Measurements from ENCODE around the gene TXNDC12. TPM values are rescaled to one million over a fixed set of nuclear protein-coding genes. Genes with fewer than 3 reads are reported as not detected.

Gene TXNDC12
- 64.5 and 75.3 TPM in 2 replicates for total RNA-seq (ENCODE audit: low replicate concordance)

- Histone ChIP-seq H2AFZ (replicated peaks) (peak within 1 kb of the TSS; percentile 54), H3K36me3 (peaks cover 4% of the 10 kb centered on the region), H3K9me3 (ENCODE audit: low read depth) (no peaks in the 10 kb centered on the region), H4K20me1 (ENCODE audit: low read depth) (peaks cover 36% of the 10 kb centered on the region), H3K4me2 (peak within 1 kb of the TSS; percentile 94), H3K27me3 (no peaks in the 10 kb centered on the region), H3K4me1 (peaks cover 20% of the 10 kb centered on the region), H3K9ac (peak within 1 kb of the TSS; percentile 72), H3F3A (ENCODE audit: low read depth) (peaks cover 13% of the 10 kb centered on the region), H3K4me3 (peak within 1 kb of the TSS; percentile 86), H3K79me2 (ENCODE audit: low read depth) (peaks cover 89% of the 10 kb centered on the region), H3K27ac (peak within 1 kb of the TSS; percentile 14)
- Mint-ChIP-seq H3K27ac (peak within 1 kb of the TSS; percentile 99), H3K4me3 (peak within 1 kb of the TSS; percentile 100), H3K4me1 (peaks cover 35% of the 10 kb centered on the region), H3K9me3 (no peaks in the 10 kb centered on the region), H3K36me3 (peaks cover 7% of the 10 kb centered on the region), H3K27me3 (ENCODE audit: insufficient read depth, low read depth) (peaks cover 2% of the 10 kb centered on the region)
- DNase-seq (ENCODE audit: low spot score) = peak; percentile 89
- no peak for TF ChIP-seq CTCF (IDR thresholded peaks at IDR 0.05)
- no peak for TF ChIP-seq EZH2phosphoT487 (IDR thresholded peaks at IDR 0.05)
- no peak for TF ChIP-seq EZH2 (IDR thresholded peaks at IDR 0.05)
These were observed at the start of gene TXNDC12 for GRCh38 chr1:52055066-52055865. TSS of gene TXNDC12 (minus strand) at chr1:52055191. CDS start at chr1:52055096, 95 bp downstream.

- Histone ChIP-seq H3K79me2 (ENCODE audit: low read depth) (no peaks in the 10 kb centered on the region), H3K4me1 (peaks cover 8% of the 10 kb centered on the region), H2AFZ (replicated peaks) (no peak overlapping the region), H3K4me2 (no peak overlapping the region), H3F3A (ENCODE audit: low read depth) (no peaks in the 10 kb centered on the region), H3K9me3 (ENCODE audit: low read depth) (no peaks in the 10 kb centered on the region), H3K4me3 (no peak overlapping the region), H3K27ac (no peak overlapping the region), H3K36me3 (no peaks in the 10 kb centered on the region), H4K20me1 (ENCODE audit: low read depth) (no peaks in the 10 kb centered on the region), H3K27me3 (no peaks in the 10 kb centered on the region), H3K9ac (no peak overlapping the region)
- Mint-ChIP-seq H3K36me3 (no peaks in the 10 kb centered on the region), H3K4me3 (no peak overlapping the region), H3K27me3 (ENCODE audit: insufficient read depth, low read depth) (peaks cover 2% of the 10 kb centered on the region), H3K27ac (no peak overlapping the region), H3K4me1 (peaks cover 18% of the 10 kb centered on the region), H3K9me3 (no peaks in the 10 kb centered on the region)
- TF ChIP-seq EZH2phosphoT487 (IDR thresholded peaks at IDR 0.05) = no peak
- no peak for TF ChIP-seq EZH2 (IDR thresholded peaks at IDR 0.05)
- TF ChIP-seq CTCF (IDR thresholded peaks at IDR 0.05) = no peak
- DNase-seq (ENCODE audit: low spot score) = no peak
These were observed 47.5 kb upstream of the TXNDC12 start for GRCh38 chr1:52102336-52103013.

- DNase-seq (ENCODE audit: low spot score) = peak; percentile 87
- Mint-ChIP-seq H3K27ac (peak overlapping the region; percentile 17), H3K27me3 (ENCODE audit: insufficient read depth, low read depth) (peaks cover 2% of the 10 kb centered on the region), H3K4me1 (peaks cover 20% of the 10 kb centered on the region), H3K36me3 (peaks cover 2% of the 10 kb centered on the region), H3K4me3 (peak overlapping the region; percentile 25), H3K9me3 (peaks cover 2% of the 10 kb centered on the region)
- H3K4me3 ChIP-seq = no peak overlapping the region
- no peaks in the 10 kb centered on the region for H4K20me1 ChIP-seq (ENCODE audit: low read depth)
- H3K27me3 ChIP-seq = no peaks in the 10 kb centered on the region
- no peak overlapping the region for H3K9ac ChIP-seq
- H3F3A ChIP-seq (ENCODE audit: low read depth) = no peaks in the 10 kb centered on the region
- no peak overlapping the region for H3K27ac ChIP-seq
- no peaks in the 10 kb centered on the region for H3K9me3 ChIP-seq (ENCODE audit: low read depth)
- no peaks in the 10 kb centered on the region for H3K36me3 ChIP-seq
- no peaks in the 10 kb centered on the region for H3K79me2 ChIP-seq (ENCODE audit: low read depth)
- H3K4me1 ChIP-seq = peaks cover 8% of the 10 kb centered on the region
- H3K4me2 ChIP-seq = peak overlapping the region; percentile 53
- H2AFZ ChIP-seq (replicated peaks) = no peak overlapping the region
- TF ChIP-seq EZH2phosphoT487 (IDR thresholded peaks at IDR 0.05) = no peak
- no peak for TF ChIP-seq CTCF (IDR thresholded peaks at IDR 0.05)
- TF ChIP-seq EZH2 (IDR thresholded peaks at IDR 0.05) = no peak
These were observed 43.3 kb upstream of the TXNDC12 start for GRCh38 chr1:52098139-52098871.

All from neural progenitor cell (in vitro differentiated cells).